ENCODE data around the gene PFDN6.

The PFDN6 gene

GRCh38 chr6:33288141-33288920 lies 1.1 kb upstream of the PFDN6 start:
- Histone ChIP-seq H3K79me2 (ENCODE audit: control insufficient read depth, low read length) (peaks cover 55% of the 10 kb centered on the region), H3K27ac (ENCODE audit: low read depth, low read length) (peak overlapping the region; percentile 35; the same call in 1 of the 2 replicates), H3K4me3 (ENCODE audit: low read length) (peak overlapping the region; percentile 93), H3K4me1 (ENCODE audit: control insufficient read depth, low read length) (peaks cover 25% of the 10 kb centered on the region), H3K36me3 (ENCODE audit: control insufficient read depth, low read length) (peaks cover 83% of the 10 kb centered on the region), H3K9me2 (replicated peaks; ENCODE audit: control insufficient read depth, low read length) (no peaks in the 10 kb centered on the region), H3K4me2 (ENCODE audit: low read length) (peak overlapping the region; percentile 87), H3F3A (ENCODE audit: control insufficient read depth, insufficient read depth) (peaks cover 11% of the 10 kb centered on the region; the same call in 1 of the 2 replicates), H4K20me1 (ENCODE audit: control insufficient read depth, insufficient read depth, low read depth, low read length) (no peaks in the 10 kb centered on the region), H3K27me3 (ENCODE audit: control insufficient read depth, low read length) (no peaks in the 10 kb centered on the region), H3K9me3 (ENCODE audit: control insufficient read depth, insufficient read depth, low read length) (no peaks in the 10 kb centered on the region)
- TF ChIP-seq EZH2phosphoT487 (IDR thresholded peaks at IDR 0.05; ENCODE audit: borderline replicate concordance, low read length): no peak
- TF ChIP-seq, protein P1, sequence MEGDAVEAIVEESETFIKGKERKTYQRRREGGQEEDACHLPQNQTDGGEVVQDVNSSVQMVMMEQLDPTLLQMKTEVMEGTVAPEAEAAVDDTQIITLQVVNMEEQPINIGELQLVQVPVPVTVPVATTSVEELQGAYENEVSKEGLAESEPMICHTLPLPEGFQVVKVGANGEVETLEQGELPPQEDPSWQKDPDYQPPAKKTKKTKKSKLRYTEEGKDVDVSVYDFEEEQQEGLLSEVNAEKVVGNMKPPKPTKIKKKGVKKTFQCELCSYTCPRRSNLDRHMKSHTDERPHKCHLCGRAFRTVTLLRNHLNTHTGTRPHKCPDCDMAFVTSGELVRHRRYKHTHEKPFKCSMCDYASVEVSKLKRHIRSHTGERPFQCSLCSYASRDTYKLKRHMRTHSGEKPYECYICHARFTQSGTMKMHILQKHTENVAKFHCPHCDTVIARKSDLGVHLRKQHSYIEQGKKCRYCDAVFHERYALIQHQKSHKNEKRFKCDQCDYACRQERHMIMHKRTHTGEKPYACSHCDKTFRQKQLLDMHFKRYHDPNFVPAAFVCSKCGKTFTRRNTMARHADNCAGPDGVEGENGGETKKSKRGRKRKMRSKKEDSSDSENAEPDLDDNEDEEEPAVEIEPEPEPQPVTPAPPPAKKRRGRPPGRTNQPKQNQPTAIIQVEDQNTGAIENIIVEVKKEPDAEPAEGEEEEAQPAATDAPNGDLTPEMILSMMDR (IDR thresholded peaks at IDR 0.05; ENCODE audit: low read depth, low read length, poor library complexity, severe bottlenecking): no peak

DNA sequence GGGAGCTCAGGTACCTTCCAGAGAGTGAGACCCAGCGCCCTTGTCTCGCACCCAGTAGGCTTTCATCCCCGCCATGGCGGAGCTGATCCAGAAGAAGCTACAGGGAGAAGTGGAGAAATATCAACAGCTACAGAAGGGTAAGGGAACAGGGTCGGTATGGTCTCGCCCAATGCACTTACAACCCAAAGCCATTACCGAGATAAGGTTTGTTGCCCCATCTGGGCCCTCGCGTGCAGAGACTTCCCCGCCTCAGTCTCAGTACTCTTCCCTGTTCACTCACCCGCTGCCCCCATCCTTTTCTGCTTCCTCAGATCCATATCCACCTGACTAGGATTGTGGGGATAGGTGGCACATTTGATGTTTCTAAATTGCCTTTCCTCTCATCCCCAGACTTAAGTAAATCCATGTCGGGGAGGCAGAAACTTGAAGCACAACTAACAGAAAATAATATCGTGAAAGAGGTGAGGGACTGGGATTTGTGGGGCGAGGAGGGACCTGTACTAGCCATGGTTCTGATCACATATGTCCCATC lies 449 bp downstream of the PFDN6 start:
- Histone ChIP-seq H3K79me2 (ENCODE audit: control insufficient read depth, low read length) (peaks cover 55% of the 10 kb centered on the region), H4K20me1 (ENCODE audit: control insufficient read depth, insufficient read depth, low read depth, low read length) (no peaks in the 10 kb centered on the region), H3K9me3 (ENCODE audit: control insufficient read depth, insufficient read depth, low read length) (no peaks in the 10 kb centered on the region), H3K9me2 (replicated peaks; ENCODE audit: control insufficient read depth, low read length) (no peaks in the 10 kb centered on the region), H3K36me3 (ENCODE audit: control insufficient read depth, low read length) (peaks cover 77% of the 10 kb centered on the region), H3F3A (ENCODE audit: control insufficient read depth, insufficient read depth) (peaks cover 11% of the 10 kb centered on the region; the same call in 1 of the 2 replicates), H3K4me3 (ENCODE audit: low read length) (peak overlapping the region; percentile 93), H3K4me2 (ENCODE audit: low read length) (peak overlapping the region; percentile 87), H3K27ac (ENCODE audit: low read depth, low read length) (peak overlapping the region; percentile 35), H3K4me1 (ENCODE audit: control insufficient read depth, low read length) (peaks cover 25% of the 10 kb centered on the region), H3K27me3 (ENCODE audit: control insufficient read depth, low read length) (no peaks in the 10 kb centered on the region)
- TF ChIP-seq EZH2phosphoT487 (IDR thresholded peaks at IDR 0.05; ENCODE audit: borderline replicate concordance, low read length): no peak
- TF ChIP-seq, protein P1 (IDR thresholded peaks at IDR 0.05; ENCODE audit: low read depth, low read length, poor library complexity, severe bottlenecking): no peak

- H3K9me3 ChIP-seq (ENCODE audit: control insufficient read depth, insufficient read depth, low read length): no peaks in the 10 kb centered on the region
- peaks cover 11% of the 10 kb centered on the region; the same call in 1 of the 2 replicates for H3F3A ChIP-seq (ENCODE audit: control insufficient read depth, insufficient read depth)
- H3K27ac ChIP-seq (ENCODE audit: low read depth, low read length): 0 out of 2 replicates have a peak overlapping the region, but pooled peaks have one; percentile 35
- no peaks in the 10 kb centered on the region for H3K9me2 ChIP-seq (replicated peaks; ENCODE audit: control insufficient read depth, low read length)
- H3K36me3 ChIP-seq (ENCODE audit: control insufficient read depth, low read length): peaks cover 72% of the 10 kb centered on the region
- peak overlapping the region; percentile 87 for H3K4me2 ChIP-seq (ENCODE audit: low read length)
- peak overlapping the region; percentile 93 for H3K4me3 ChIP-seq (ENCODE audit: low read length)
- no peaks in the 10 kb centered on the region for H3K27me3 ChIP-seq (ENCODE audit: control insufficient read depth, low read length)
- H3K4me1 ChIP-seq (ENCODE audit: control insufficient read depth, low read length): peaks cover 25% of the 10 kb centered on the region
- no peaks in the 10 kb centered on the region for H4K20me1 ChIP-seq (ENCODE audit: control insufficient read depth, insufficient read depth, low read depth, low read length)
- H3K79me2 ChIP-seq (ENCODE audit: control insufficient read depth, low read length): peaks cover 55% of the 10 kb centered on the region
- TF ChIP-seq, protein P1 (IDR thresholded peaks at IDR 0.05; ENCODE audit: low read depth, low read length, poor library complexity, severe bottlenecking): no peak
- TF ChIP-seq EZH2phosphoT487 (IDR thresholded peaks at IDR 0.05; ENCODE audit: borderline replicate concordance, low read length): no peak
Observed at GRCh38 chr6:33290459-33290858, 1.1 kb downstream of the PFDN6 start.
